GM12873 (cell line): ENCODE data around the gene SEC61A2.

Experiments
- TF ChIP-seq, protein P1 (sequence below): IDR thresholded peaks from 2 replicates; pipeline ENCODE4 v1.5.1; 2012; ENCODE audit warnings: low read depth, mild to moderate bottlenecking, moderate library complexity, low read length, control low read depth; ENCODE audit not compliant: insufficient read depth; ENCODE audit errors: missing control alignments

SEC61A2 gene

DNA sequence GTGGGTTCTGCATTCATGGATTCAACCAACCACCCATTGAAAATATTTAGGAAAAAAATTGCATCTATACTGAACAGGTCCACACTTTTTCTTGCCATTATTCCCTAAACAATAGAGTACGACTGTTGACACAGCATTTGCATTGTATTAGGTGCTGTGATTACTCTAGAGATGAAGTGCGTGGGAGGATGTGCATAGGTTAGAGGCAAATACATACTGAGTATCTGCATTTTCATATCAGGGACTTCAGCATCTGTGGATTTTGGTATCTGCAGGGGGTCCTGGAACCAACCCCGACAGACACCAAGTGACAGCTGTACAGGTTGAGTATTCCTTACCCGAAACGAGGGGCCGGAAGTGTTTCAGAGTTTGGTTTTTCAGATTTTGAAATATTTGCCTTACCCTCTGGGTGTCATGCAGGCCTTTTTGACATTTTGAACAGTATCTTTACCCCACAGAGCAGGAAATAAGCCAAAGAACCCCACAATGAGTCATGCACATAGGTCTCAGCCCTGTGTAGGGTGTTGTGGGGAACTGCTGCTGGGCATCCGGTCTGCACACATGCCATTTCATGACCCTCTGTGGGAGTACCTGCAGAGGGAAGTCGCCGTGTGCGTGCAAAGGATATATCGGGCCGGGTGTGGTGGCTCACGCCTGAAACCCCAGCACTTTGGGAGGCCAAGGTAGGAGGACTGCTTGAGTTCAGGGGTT, 51.7 kb downstream of the SEC61A2 start:
- TF ChIP-seq, protein P1, sequence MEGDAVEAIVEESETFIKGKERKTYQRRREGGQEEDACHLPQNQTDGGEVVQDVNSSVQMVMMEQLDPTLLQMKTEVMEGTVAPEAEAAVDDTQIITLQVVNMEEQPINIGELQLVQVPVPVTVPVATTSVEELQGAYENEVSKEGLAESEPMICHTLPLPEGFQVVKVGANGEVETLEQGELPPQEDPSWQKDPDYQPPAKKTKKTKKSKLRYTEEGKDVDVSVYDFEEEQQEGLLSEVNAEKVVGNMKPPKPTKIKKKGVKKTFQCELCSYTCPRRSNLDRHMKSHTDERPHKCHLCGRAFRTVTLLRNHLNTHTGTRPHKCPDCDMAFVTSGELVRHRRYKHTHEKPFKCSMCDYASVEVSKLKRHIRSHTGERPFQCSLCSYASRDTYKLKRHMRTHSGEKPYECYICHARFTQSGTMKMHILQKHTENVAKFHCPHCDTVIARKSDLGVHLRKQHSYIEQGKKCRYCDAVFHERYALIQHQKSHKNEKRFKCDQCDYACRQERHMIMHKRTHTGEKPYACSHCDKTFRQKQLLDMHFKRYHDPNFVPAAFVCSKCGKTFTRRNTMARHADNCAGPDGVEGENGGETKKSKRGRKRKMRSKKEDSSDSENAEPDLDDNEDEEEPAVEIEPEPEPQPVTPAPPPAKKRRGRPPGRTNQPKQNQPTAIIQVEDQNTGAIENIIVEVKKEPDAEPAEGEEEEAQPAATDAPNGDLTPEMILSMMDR, result no peak

DNA sequence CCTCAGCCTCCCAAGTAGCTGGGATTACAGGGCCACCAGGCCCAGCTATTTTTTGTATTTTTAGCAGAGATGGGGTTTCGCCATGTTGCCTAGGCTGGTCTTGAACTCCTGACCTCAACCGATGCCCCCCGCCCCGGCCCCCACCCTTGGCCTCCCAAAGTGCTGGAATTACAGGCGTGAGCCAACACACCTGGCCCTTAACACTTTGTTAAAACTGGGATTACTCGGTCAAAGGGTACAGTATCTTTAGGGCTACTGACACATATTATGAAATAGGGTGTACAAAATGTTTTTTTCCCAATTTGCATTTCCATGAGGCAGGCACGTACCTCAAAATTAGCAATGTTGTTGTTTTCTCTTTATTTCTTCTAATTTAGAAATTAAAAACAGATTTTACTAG, 54.7 kb downstream of the SEC61A2 start:
- TF ChIP-seq, protein P1, result no peak

DNA sequence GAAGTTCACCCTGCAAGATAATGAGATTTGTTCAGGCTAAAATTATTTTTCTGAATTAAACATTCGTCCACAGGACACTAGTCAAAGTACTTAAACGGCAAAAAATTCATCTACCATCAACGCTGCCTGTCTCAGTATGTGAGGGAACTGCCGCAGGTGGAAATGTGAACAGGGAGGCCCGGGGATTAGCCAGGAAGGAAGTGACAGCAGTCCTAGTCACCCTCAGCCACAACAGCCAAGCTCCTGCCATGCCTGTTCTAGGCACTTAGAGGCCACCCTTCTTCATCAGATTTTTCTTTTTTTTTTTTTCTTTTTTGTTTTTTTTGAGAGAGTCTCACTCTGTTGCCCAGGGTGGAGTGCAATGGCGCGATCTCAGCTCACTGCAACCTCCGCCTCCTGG, 56.8 kb downstream of the SEC61A2 start:
- TF ChIP-seq, protein P1, result no peak

DNA sequence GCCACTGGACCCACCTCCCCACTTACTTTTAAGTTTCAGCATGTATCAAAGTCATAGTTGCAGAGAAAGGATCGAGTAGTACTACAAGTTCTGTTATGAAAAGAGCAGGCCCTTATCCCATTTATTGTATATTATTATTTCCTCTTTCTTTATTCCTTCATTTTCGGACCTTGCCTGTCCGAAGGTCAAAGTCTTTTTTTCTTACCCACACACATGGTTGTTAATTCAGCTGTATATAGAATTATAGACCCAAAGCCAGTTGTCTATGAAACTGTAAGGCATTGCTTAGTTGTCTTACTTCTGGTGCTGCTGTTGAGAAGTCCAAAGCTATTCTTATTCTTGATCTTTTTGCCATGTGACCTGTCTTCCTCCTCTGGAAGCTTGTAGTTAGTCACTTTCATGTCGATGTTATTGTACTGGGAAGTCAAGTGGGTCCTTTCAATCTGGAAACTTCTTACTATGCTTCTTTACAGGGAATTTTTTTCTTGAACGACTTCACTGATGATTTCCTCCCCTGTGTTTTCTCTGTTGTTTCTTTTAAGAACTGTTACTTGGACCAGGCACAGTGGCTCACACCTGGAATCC, 57.9 kb downstream of the SEC61A2 start:
- TF ChIP-seq, protein P1, result no peak

DNA sequence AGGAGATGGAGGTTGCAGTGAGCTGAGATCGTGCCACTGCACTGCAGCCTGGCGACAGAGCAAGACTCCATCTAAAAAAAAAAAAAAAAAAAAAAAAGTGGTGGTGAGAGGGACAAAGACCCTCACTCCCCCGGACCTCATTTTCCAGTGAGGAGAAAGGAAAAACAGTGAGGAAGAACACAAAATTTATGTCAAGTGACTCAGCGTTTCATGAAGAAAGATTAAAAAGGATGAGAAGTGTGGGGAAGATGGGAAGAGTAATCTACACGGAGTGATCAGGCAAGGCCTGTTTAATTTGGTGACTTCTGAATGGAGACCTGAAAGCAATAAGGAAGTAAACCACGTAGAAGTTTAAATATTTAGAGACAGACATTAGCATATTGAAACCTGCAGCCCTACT, 59.2 kb downstream of the SEC61A2 start:
- TF ChIP-seq, protein P1, result no peak

DNA sequence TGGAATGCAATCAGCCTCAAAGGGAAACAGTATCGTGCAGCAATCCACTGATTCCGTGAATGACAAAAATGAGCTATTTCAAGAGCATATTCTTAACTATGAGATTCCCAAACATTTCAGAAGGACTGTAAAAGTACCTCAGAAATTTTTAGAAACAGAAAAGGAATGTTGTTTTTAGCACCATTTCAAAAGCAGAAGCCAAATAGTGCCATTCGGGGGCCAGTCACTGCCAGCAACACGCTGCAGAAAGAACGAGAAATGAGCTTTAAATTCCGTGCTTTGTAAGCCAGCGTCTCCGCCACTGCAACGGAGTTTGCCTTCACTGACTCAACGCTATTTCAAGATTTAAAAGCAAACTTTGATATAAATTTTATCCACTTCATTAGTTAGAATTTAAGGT, 59.9 kb downstream of the SEC61A2 start:
- TF ChIP-seq, protein P1, result no peak

DNA sequence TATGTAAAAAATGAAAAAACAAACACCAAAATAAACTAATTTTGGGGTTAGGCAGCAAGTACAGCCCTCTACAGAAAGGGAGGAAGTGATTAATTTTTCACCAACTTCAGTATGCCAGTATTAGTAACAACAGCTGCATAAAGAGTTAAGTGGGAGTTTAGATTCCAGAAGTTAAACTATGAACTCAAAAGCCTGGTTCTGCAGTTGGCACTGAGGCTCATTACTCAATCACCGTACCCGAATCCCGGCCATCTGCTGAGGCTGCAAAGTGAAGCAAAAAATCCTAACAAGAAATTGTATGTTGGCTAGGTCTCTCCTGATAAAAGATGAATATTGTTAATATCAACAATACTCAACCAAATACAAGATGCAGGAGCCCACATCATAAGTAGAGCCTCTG, 62.2 kb downstream of the SEC61A2 start:
- TF ChIP-seq, protein P1, result no peak
